Measurements from ENCODE around the gene HRH1.

GRCh38 chr3:11168406-11168805, 14.1 kb downstream of the HRH1 start:
- no peak for TF ChIP-seq CTCF (IDR thresholded peaks at IDR 0.05 in 4 of 5, conservative IDR thresholded peaks at IDR 0.05 in 1 of 5)
- no peak for TF ChIP-seq POLR2A (IDR thresholded peaks at IDR 0.05)
